HG03025 (cell line): ENCODE data around the gene ARID4B.
"Not testable (repeated sequence)": the region's sequence is repeated elsewhere in the genome, so short reads cannot be mapped to it uniquely, and the experiment has no call there.

ENCODE experiments used
- ATAC-seq: cut with Tn5 transposase; IDR thresholded peaks from one replicate; pipeline ENCODE4 v1.9.1; 2021; ENCODE audit warnings: mild to moderate bottlenecking, moderate library complexity; ENCODE audit not compliant: unreplicated experiment, low FRiP score

ARID4B gene

DNA sequence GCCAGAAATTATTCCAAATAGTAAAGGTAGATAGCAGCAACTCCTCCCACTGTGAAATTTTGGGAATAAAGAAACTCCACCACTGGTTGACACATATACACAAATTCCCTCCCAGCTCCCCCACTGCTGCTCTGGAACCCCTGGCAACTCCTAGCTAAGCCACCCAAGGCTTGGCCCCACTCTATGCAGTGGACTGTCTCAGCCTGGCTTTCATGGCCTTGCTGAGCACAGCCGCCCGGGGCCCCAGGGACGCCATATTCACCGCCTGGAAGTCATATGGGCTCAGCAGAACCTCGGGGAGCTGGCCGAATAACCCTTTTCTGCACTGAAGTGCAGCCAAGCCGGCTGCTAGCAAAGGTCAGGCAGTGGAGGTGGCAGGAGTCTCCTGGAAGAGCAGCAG is 151.5 kb downstream of the ARID4B start:
- ATAC-seq = no peak

GRCh38 chr1:235169986-235170385 is 158.0 kb downstream of the ARID4B start:
- no peak for ATAC-seq

DNA sequence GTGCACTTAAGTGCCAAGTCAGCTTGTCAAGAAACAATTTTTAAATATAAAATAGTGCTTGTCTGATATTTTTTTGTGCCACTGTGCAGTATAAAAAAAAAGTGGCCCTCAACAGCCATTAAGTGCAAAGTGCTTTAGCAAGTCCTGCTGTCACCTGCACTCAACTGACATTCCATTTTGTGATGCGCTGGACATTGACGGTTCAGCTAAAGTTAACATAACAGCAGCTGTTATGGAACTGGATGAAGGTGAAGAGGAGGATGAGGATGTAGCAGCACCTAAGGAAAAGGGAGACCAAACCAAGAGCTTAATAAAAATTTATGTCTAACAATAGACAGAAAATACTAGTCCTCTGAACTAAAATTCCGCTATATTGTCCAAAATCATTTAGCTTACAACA is 159.6 kb downstream of the ARID4B start:
- no peak for ATAC-seq

GRCh38 chr1:235161685-235162327 is 166.2 kb downstream of the ARID4B start:
- ATAC-seq = peak; percentile 6

- peak; percentile 85 for ATAC-seq
These were observed 166.9 kb downstream of the ARID4B start, which contains the start of gene RBM34 for GRCh38 chr1:235160957-235161684. RBM34 (minus strand) TSS chr1:235161250; CDS start chr1:235161226, 24 bp downstream.

- no peak for ATAC-seq
These were observed 167.5 kb downstream of the ARID4B start for GRCh38 chr1:235160383-235160956.

- not testable (repeated sequence) for ATAC-seq
These were observed 168.0 kb downstream of the ARID4B start for GRCh38 chr1:235159930-235160329.

DNA sequence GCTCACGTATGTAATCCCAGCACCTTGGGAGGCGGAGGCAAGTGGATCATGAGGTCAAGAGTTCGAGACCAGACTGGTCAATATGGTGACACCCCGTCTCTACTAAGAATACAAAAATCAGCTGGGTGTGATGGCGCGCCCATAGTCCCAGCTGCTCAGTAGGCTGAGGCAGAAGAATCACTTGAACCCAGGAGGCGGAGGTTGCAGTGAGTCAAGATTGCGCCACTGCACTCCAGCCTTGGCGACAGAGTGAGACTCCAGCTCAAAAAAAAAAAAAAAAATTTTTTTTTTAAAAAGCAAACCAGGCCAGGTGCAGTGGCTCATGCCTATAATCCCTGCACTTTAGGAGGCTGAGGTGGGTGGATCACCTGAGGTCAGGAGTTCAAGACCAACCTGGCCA is 168.7 kb downstream of the ARID4B start:
- ATAC-seq = not testable (repeated sequence)

DNA sequence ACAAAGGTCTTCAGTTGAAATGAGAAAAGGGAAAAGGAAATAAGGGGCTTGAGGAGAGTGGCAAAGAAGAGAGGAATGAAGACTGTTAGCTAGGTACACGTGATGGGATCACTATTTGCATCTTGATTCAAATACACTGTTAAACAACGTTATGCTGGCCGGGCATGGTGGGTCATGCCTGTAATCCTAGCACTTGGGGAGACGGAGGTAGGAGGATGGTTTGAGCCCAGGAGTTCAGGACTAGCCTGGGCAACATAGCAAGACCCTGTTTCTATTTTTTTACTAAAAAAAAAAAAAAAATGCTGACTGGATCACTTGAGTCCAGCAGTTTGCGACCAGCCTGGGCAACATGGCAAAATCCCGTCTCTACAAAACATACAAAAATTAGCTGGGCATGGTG is 169.3 kb downstream of the ARID4B start:
- no peak for ATAC-seq

DNA sequence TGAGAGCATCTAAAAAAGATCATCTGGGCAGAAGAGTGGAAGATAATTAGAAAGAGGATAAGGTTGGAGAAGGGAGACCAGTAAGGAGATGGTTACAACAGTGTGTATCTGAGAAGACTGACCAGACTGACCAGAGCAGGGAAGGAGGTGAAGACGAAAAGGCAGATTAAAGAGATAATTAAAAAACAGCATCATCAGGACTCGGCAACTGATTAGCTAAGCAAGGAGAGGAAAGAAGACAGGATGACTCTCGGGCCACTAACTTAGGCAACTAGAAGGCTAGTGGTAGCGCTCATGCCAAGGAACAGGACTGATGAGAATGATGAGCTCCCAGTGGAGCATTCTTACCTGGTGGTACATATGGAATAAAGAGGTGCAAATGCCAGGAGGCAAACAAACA is 170.8 kb downstream of the ARID4B start:
- ATAC-seq = no peak

GRCh38 chr1:235156740-235157139 is 171.2 kb downstream of the ARID4B start:
- ATAC-seq = no peak

DNA sequence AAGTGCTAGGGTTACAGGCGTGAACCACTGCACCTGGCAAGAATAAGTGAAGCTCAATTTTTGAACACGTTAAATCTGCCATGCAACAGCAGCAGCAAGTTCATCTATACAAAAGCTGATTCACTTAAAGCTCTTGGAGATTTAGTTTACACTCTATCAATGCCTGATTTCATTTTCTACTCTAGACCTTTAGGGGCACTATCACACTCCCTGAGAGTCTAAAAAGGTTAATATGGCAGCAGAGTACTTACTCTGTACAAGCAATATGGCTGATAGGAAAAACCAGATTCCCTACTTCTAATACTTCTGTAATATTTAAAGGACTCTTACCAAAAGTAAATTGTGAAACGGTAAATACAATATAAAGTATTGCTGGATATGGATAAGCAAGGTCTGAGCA is 171.7 kb downstream of the ARID4B start:
- no peak for ATAC-seq

- no peak for ATAC-seq
These were observed 175.7 kb downstream of the ARID4B start for GRCh38 chr1:235152235-235152634.

GRCh38 chr1:235151033-235151432 is 176.9 kb downstream of the ARID4B start:
- no peak for ATAC-seq

GRCh38 chr1:235149824-235150223 is 178.2 kb downstream of the ARID4B start:
- ATAC-seq = no peak

DNA sequence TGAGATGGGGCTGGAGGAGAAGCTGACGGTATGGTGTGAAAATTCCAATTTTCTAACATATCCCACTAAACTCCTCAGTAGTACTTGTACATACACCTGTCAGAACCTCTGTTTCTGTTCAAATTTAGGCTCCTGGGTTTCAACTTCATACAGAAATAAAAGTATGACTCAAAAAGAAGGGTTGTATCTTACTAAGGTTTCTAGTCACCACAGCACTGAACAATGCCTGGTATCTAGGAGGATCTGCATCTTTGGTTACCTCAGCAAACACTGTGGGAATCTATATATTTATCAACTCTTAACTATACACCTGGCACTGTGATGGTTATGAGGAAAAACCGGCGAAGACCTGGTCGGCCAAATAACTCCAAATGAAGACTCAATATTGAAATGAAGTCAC is 180.7 kb downstream of the ARID4B start:
- no peak for ATAC-seq

GRCh38 chr1:235145639-235146038 is 182.3 kb downstream of the ARID4B start:
- ATAC-seq = no peak

DNA sequence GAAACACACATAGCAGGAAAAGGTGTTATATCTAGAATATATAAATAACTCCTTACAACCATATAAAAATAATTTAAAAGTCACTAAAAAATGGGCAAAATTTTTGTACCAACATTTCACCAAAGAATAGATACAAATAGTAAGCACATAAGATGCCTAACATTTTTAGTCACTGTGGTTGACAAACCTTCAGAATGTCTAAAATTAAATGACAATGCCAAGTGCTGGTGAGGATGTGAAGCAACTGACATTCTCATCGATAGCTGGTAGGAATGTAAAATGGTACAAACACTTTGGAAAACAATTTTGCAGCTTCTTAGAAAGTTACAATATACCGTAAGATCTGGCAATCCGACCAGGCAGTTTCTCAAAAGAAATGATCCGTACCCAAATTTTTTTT is 185.0 kb downstream of the ARID4B start:
- ATAC-seq = no peak

GRCh38 chr1:235139315-235139714 is 188.7 kb downstream of the ARID4B start:
- ATAC-seq = no peak

DNA sequence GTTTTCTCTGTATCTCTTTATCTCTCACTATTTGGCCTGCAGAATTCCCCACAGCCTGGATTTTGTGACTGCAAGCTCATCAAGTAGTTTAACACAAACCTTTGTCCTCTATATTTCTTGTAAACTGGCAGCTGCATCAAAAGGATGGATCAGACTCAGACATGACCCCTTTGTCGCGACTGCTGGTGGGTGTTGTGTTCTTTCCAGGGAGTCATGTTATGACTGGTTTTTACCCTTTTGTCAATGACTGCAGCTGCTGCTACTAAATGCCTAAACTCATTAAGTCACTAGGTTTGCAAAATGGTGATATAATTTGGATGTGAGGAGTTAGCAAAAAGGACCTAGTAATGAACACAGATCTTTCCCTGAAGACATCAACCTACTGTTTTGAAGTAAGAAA is 189.2 kb downstream of the ARID4B start:
- ATAC-seq = no peak

DNA sequence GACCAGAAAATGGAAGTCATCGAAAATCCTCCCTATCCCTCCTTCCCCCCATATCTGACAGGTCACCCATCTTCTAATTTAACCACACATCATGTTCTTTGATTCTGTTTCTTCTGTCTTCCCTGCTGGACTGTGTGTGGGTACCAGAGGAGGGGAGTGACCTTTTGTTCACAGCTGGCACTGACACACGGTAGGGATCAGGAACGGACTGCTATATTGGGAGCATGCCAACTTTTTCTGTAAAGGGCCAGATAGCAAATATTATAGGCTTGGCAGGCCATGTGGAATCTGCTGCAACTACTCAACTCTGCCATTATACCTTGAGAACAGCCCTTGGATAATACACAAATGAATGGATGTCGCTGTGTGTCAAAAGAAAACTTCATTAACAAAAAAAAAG is 191.9 kb downstream of the ARID4B start:
- ATAC-seq = no peak

DNA sequence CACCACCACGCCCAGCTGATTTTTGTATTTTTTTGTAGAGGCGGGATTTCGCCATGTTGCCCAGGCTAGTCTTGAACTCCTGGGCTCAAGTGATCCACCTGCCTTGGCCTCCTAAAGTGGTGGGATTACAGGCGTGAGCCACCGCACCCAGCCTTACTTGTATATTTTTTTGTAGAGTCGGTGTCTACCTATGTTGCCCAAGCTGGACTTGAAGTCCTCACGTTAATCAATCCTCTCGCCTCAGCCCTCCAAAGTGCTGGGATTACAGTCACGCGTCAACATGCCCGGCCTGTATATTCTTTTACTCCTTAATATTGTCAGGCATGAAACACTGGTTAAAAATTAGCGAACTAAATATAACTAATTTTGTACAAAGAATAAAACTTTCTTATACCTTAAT is 193.8 kb downstream of the ARID4B start:
- ATAC-seq = no peak
